HL-60 (cell line): Measurements from ENCODE around the gene TMEM87B.

Experiments
- CTCF ChIP-seq: IDR thresholded peaks from one replicate; pipeline ENCODE4 v1.5.1; 2011; ENCODE audit warnings: low read length, control low read depth, inconsistent platforms; ENCODE audit not compliant: insufficient read depth
- GABPA ChIP-seq: IDR thresholded peaks from 2 replicates; pipeline ENCODE4 v1.6.1; 2012; ENCODE audit warnings: low read depth
- POLR2AphosphoS5 ChIP-seq: IDR thresholded peaks from 2 replicates; pipeline ENCODE4 v1.6.1; 2012; ENCODE audit warnings: low read depth
- REST ChIP-seq: IDR thresholded peaks from 2 replicates; pipeline ENCODE4 v1.6.1; 2012; ENCODE audit warnings: low read depth; ENCODE audit not compliant: insufficient replicate concordance

- TF ChIP-seq POLR2AphosphoS5 (no peak), GABPA (no peak), CTCF (no peak), REST (no peak)
Measured at GRCh38 chr2:112110966-112111365, 55.9 kb downstream of the TMEM87B start.
